Spinal cord (tissue), 10 donors: ENCODE data around the gene ZNF668. TPM values are rescaled to one million over a fixed set of nuclear protein-coding genes. Genes with fewer than 3 reads are reported as not detected.

ENCODE experiments used
- DNase-seq, 6 donors: peaks; one replicate each; pipeline versions ENCODE4 v3.0.0 to v3.0.0-alpha.2; 2013 to 2015; ENCODE audit warnings: low spot score in 6 of 6, low read depth in 4 of 6
- H3K27ac ChIP-seq: one replicate; pipeline ENCODE4 v1.5.1; 2013; ENCODE audit warnings: low read depth, low read length, control low read depth
- H3K27me3 ChIP-seq: one replicate; pipeline ENCODE4 v1.6.1; 2013; ENCODE audit warnings: low read length; ENCODE audit not compliant: control insufficient read depth, insufficient read depth
- H3K36me3 ChIP-seq: one replicate; pipeline ENCODE4 v1.6.1; 2013; ENCODE audit warnings: low read length; ENCODE audit not compliant: control insufficient read depth, insufficient read depth
- H3K4me1 ChIP-seq: one replicate; pipeline ENCODE4 v1.6.1; 2013; ENCODE audit warnings: low read length; ENCODE audit not compliant: control insufficient read depth, insufficient read depth
- H3K4me3 ChIP-seq: one replicate; pipeline ENCODE4 v1.5.1; 2013; ENCODE audit warnings: low read depth, low read length, control low read depth
- H3K9me3 ChIP-seq: one replicate; pipeline ENCODE4 v1.6.1; 2013; ENCODE audit warnings: low read length; ENCODE audit not compliant: control insufficient read depth, insufficient read depth
- WGBS: methylation state at CpG from one replicate; pipeline ENCODE4 v1.1.5; 2013; ENCODE audit warnings: missing lambda C conversion rate; ENCODE audit not compliant: insufficient coverage; 5-methylcytosine and 5-hydroxymethylcytosine counted together
- polyA plus RNA-seq, 2 donors: library from polyadenylated mRNA; unstranded; fragments of 120-200 nt; gene quantifications; one replicate each; pipeline ENCODE4 v1.2.1, GENCODE V29; 2013; ENCODE audit not compliant: insufficient read length in 2 of 2
- total RNA-seq, 2 donors: library from RNA; depleted of rRNA in 1 of 2; stranded (reverse); fragments of 120-200 nt in 1 of 2; fragments of >200 nt in 1 of 2; gene quantifications; one replicate each; pipeline versions ENCODE4 v1.2.3 to v1.2.4, GENCODE V29; 2013 to 2014
- donor health status: healthy.

ZNF668 gene
- total and polyA plus RNA-seq, 4 donors: 4.9 to 12.6 (median 9.2) TPM

DNA sequence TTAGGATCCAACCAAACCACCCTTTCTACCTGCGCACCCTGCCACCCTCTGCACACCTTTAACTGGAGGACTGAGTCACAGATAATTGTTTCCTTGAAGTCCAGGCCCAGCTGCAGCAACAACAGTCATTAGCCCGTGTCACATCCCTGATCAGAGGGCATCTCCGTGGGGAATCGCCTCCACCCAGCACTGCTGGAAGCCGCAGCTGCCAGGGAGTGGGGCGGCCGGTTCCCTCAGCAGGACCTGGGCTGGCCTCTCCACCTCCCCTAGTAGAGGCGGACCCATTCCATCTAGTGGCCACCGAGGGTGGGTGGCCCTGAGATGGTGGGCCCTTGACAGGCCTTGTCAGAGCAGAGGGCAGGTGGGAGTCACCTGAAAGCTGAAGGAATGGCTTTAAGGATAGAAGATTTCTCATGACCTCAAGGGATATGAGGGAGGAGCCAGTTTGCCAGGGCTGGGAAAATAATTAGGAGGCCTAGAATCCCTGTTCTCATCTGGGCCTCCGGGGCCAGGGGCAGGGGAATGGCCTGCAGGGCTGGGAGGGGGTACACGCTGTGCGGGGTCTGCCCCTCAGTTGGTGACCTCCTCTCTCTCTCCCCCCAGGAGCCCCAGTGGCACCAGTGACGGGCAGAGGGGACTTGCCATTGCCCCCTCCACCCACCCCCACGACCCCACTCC, 8.5 kb upstream of the ZNF668 start:
- Histone ChIP-seq H3K4me3 (no peak overlapping the region), H3K4me1 (peaks cover 22% of the 10 kb centered on the region), H3K27ac (no peak overlapping the region), H3K27me3 (no peaks in the 10 kb centered on the region), H3K36me3 (peaks cover 100% of the 10 kb centered on the region), H3K9me3 (no peaks in the 10 kb centered on the region)
- no peak for DNase-seq
- 74% methylated on average over 13 of the region's 14 CpGs for WGBS

DNA sequence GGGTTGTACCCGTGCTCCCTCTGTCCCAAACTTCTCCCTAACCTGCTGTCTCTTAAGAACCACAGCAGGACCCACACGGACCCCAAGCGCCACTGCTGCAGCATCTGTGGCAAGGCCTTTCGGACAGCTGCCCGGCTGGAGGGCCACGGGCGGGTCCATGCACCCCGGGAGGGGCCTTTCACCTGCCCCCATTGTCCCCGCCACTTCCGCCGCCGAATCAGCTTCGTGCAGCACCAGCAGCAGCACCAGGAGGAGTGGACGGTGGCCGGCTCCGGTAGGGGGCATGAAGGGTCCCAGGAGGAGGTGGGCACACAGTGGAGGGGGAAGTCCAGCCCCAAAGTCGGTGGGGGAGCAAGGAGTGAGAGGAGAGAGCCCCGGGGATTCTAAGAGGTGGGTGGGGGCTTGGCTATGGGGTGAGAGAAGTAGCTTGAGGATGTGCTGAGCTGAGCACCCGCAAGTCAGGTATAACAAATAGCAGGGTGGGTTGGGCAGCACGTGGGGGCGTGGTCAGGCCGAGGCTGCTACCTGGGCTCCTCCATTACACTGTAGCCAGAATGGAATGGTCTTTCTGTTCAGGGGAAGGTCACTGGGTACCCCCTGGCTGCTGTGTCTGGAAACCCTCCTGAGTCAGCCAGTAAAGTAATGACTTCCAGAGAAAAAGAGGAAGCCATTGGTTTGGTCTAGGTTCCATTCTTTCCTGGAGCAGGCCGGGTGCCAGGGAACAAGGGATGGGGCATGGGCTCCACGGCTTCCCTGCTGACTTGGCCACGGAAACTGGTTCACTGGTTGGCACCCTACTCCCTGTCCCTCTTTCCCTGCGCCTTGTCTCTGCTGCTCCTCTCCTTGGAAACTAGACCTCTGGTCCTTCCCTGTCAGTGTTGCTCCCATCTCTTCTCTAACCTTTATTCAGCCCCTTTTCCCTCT, 7.7 kb upstream of the ZNF668 start:
- Histone ChIP-seq H3K4me1 (peaks cover 22% of the 10 kb centered on the region), H3K27ac (no peak overlapping the region), H3K27me3 (no peaks in the 10 kb centered on the region), H3K36me3 (peaks cover 100% of the 10 kb centered on the region), H3K4me3 (no peak overlapping the region), H3K9me3 (no peaks in the 10 kb centered on the region)
- DNase-seq: no peak
- WGBS: 81% methylated on average over 24 of the region's 26 CpGs

DNA sequence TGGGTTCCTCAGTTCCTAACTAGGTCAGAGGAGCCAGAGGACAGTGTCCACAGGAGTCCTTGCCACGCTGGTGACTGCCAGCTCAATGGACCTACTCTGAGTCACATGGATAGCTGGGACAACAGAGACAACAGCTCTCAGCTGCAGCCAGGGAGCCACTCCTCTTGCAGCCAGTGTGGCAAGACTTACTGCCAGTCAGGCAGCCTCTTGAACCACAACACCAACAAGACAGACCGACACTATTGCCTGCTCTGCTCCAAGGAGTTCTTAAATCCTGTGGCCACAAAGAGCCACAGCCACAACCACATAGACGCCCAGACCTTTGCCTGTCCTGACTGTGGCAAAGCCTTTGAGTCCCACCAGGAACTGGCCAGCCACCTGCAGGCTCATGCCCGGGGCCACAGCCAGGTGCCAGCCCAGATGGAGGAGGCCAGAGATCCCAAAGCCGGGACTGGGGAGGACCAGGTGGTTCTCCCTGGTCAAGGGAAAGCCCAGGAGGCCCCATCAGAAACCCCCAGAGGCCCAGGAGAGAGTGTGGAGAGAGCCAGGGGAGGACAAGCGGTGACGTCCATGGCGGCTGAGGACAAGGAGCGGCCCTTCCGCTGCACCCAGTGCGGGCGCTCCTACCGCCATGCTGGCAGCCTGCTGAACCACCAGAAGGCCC, 6.8 kb upstream of the ZNF668 start:
- no peak for DNase-seq
- Histone ChIP-seq H3K36me3 (peaks cover 100% of the 10 kb centered on the region), H3K27me3 (no peaks in the 10 kb centered on the region), H3K9me3 (no peaks in the 10 kb centered on the region), H3K4me1 (peaks cover 18% of the 10 kb centered on the region), H3K27ac (no peak overlapping the region), H3K4me3 (no peak overlapping the region)
- WGBS: 95% methylated on average over 13 of the region's 13 CpGs

DNA sequence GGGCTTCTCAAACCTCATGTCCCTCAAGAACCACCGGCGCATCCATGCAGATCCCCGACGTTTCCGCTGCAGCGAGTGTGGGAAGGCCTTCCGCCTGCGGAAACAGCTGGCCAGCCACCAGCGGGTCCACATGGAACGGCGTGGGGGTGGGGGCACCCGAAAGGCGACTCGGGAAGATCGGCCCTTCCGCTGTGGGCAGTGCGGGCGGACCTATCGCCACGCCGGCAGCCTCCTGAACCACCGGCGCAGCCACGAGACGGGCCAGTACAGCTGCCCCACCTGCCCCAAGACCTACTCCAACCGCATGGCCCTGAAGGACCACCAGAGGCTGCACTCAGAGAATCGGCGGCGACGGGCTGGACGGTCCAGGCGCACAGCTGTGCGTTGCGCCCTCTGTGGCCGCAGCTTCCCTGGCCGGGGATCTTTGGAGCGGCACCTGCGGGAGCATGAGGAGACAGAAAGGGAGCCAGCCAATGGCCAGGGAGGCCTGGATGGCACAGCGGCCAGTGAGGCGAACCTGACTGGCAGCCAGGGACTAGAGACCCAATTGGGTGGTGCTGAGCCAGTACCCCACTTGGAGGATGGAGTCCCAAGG, 6.1 kb upstream of the ZNF668 start:
- no peak overlapping the region for H3K27ac ChIP-seq
- H3K27me3 ChIP-seq: no peaks in the 10 kb centered on the region
- H3K4me3 ChIP-seq: no peak overlapping the region
- peaks cover 92% of the 10 kb centered on the region for H3K36me3 ChIP-seq
- peaks cover 22% of the 10 kb centered on the region for H3K4me1 ChIP-seq
- DNase-seq: no peak
- H3K9me3 ChIP-seq: no peaks in the 10 kb centered on the region
- WGBS: 97% methylated on average over 40 of the region's 40 CpGs

DNA sequence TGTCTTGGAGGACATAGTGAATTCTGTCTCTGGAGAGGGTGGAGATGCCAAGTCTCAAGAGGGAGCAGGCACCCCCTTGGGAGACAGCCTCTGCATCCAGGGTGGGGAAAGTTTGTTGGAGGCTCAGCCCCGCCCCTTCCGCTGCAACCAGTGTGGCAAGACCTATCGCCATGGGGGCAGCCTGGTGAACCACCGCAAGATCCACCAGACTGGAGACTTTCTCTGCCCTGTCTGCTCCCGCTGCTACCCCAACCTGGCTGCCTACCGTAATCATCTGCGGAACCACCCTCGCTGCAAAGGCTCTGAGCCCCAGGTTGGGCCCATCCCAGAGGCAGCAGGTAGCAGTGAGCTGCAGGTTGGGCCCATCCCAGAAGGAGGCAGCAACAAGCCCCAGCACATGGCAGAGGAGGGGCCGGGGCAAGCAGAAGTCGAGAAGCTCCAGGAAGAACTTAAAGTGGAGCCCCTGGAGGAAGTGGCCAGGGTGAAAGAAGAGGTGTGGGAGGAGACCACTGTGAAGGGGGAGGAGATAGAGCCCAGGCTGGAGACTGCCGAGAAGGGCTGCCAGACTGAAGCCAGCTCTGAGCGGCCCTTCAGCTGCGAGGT, 5.4 kb upstream of the ZNF668 start:
- Histone ChIP-seq H3K9me3 (no peaks in the 10 kb centered on the region), H3K27me3 (no peaks in the 10 kb centered on the region), H3K4me3 (no peak overlapping the region), H3K36me3 (peaks cover 88% of the 10 kb centered on the region), H3K4me1 (peaks cover 27% of the 10 kb centered on the region), H3K27ac (no peak overlapping the region)
- WGBS: 86% methylated on average over 13 of the region's 13 CpGs
- DNase-seq: no peak

DNA sequence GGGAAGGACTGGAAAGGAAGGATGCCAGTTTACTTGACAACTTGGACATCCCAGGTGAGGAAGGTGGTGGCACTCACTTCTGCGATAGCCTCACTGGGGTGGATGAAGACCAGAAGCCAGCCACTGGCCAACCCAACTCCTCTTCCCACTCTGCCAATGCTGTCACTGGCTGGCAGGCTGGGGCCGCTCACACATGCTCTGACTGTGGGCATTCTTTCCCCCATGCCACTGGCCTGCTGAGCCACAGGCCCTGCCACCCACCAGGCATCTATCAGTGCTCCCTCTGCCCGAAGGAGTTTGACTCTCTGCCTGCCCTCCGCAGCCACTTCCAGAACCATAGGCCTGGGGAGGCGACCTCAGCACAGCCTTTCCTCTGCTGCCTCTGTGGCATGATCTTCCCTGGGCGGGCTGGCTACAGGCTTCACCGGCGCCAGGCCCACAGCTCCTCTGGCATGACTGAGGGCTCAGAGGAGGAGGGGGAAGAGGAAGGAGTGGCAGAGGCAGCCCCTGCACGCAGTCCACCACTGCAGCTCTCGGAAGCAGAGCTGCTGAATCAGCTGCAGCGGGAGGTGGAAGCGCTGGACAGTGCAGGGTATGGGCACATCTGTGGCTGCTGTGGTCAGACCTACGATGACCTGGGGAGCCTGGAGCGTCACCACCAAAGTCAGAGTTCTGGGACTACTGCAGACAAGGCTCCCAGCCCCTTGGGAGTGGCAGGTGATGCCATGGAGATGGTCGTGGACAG, 4.7 kb upstream of the ZNF668 start:
- Histone ChIP-seq H3K36me3 (peaks cover 82% of the 10 kb centered on the region), H3K4me1 (peaks cover 29% of the 10 kb centered on the region), H3K27ac (no peak overlapping the region), H3K27me3 (no peaks in the 10 kb centered on the region), H3K9me3 (no peaks in the 10 kb centered on the region), H3K4me3 (no peak overlapping the region)
- 94% methylated on average over 15 of the region's 15 CpGs for WGBS
- DNase-seq: no peak

DNA sequence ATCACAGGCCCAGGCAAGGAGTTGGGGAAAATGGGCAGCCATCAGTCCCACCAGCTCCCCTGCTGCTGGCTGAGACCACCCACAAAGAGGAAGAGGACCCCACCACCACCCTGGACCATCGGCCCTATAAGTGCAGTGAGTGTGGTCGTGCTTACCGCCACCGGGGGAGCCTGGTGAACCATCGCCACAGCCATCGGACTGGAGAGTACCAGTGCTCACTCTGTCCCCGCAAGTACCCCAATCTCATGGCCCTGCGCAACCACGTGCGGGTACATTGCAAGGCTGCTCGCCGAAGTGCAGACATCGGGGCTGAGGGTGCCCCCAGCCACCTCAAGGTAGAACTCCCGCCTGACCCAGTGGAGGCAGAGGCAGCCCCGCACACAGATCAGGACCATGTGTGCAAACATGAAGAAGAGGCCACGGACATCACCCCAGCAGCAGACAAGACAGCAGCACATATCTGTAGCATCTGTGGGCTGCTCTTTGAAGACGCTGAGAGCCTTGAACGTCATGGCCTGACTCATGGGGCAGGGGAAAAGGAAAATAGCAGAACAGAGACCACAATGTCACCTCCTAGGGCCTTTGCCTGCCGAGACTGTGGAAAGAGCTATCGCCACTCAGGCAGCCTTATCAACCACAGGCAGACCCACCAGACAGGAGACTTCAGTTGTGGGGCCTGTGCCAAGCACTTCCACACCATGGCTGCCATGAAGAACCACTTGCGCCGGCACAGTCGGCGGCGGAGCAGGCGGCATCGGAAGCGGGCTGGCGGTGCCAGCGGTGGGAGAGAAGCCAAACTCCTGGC, 3.8 kb upstream of the ZNF668 start:
- 93% methylated on average over 30 of the region's 30 CpGs for WGBS
- Histone ChIP-seq H3K4me3 (no peak overlapping the region), H3K27me3 (no peaks in the 10 kb centered on the region), H3K36me3 (peaks cover 72% of the 10 kb centered on the region), H3K9me3 (no peaks in the 10 kb centered on the region), H3K27ac (no peak overlapping the region), H3K4me1 (peaks cover 32% of the 10 kb centered on the region)
- DNase-seq: no peak

DNA sequence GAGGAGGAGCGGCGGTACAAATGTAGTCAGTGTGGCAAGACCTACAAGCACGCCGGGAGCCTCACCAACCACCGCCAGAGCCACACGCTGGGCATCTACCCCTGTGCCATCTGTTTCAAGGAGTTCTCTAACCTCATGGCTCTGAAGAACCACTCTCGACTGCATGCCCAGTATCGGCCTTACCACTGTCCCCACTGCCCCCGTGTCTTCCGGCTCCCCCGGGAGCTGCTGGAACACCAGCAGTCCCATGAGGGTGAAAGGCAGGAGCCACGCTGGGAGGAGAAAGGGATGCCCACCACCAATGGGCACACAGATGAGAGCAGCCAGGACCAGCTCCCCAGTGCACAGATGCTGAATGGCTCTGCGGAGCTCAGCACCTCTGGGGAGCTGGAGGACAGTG, 3.0 kb upstream of the ZNF668 start:
- DNase-seq: no peak
- no peaks in the 10 kb centered on the region for H3K9me3 ChIP-seq
- H3K4me3 ChIP-seq: no peak overlapping the region
- peaks cover 64% of the 10 kb centered on the region for H3K36me3 ChIP-seq
- H3K27ac ChIP-seq: no peak overlapping the region
- 94% methylated on average over 13 of the region's 13 CpGs for WGBS
- H3K27me3 ChIP-seq: no peaks in the 10 kb centered on the region
- peaks cover 33% of the 10 kb centered on the region for H3K4me1 ChIP-seq
